HepG2 (cell line): ENCODE data around the gene COG1. TPM values are rescaled to one million over a fixed set of nuclear protein-coding genes. Genes with fewer than 3 reads are reported as not detected.
A peak's percentile ranks its signal among the peaks of the same experiment; 100 is the strongest.

Source experiments
- ATAD3A ChIP-seq: sonication (generic); formaldehyde crosslinking; IDR thresholded peaks from 2 replicates; pipeline ENCODE4 v1.4.0; 2020; ENCODE audit warnings: missing genetic modification reagents
- CCDC6 ChIP-seq: sonication (generic); formaldehyde crosslinking; IDR thresholded peaks from 2 replicates; pipeline ENCODE4 v1.8.1; 2022; ENCODE audit warnings: mild to moderate bottlenecking, missing genetic modification reagents, moderate library complexity
- CEBPG ChIP-seq: IDR thresholded peaks from 2 replicates; pipeline ENCODE4 v1.6.1; 2016
- CHCHD3 ChIP-seq: sonication (generic); formaldehyde crosslinking; IDR thresholded peaks from 2 replicates; pipeline ENCODE4 v1.8.0; 2022; ENCODE audit warnings: mild to moderate bottlenecking, missing genetic modification reagents, moderate library complexity
- MED8 ChIP-seq: sonication (generic); formaldehyde crosslinking; IDR thresholded peaks from 2 replicates; pipeline ENCODE4 v1.8.1; 2023; ENCODE audit warnings: mild to moderate bottlenecking, missing genetic modification reagents; ENCODE audit not compliant: insufficient replicate concordance
- MZF1 ChIP-seq: sonication (generic); formaldehyde crosslinking; IDR thresholded peaks from 2 replicates; pipeline ENCODE4 v1.8.1; 2023; ENCODE audit warnings: mild to moderate bottlenecking, missing genetic modification reagents, borderline replicate concordance
- NR2F6 ChIP-seq, 2 experiments: IDR thresholded peaks; 2 replicates each; pipeline ENCODE4 v1.6.1; 2016; ENCODE audit warnings: antibody characterized with exemption in 1 of 2, mild to moderate bottlenecking in 1 of 2
- NR3C1 ChIP-seq: sonication (generic); formaldehyde crosslinking; IDR thresholded peaks from 2 replicates; pipeline ENCODE4 v1.4.0; 2020; ENCODE audit warnings: missing genetic modification reagents
- PRMT3 ChIP-seq: sonication (generic); formaldehyde crosslinking; IDR thresholded peaks from 2 replicates; pipeline ENCODE4 v1.8.1; 2022; ENCODE audit warnings: low read depth, mild to moderate bottlenecking, moderate library complexity, missing genetic modification reagents, borderline replicate concordance
- SIN3B ChIP-seq: fragments of 150-350 bp; IDR thresholded peaks from 2 replicates; pipeline ENCODE4 v1.6.1; 2014; ENCODE audit warnings: low read length
- ZNF180 ChIP-seq: sonication (generic); formaldehyde crosslinking; IDR thresholded peaks from 2 replicates; pipeline ENCODE4 v1.4.0; 2020; ENCODE audit warnings: low read depth, missing genetic modification reagents, borderline replicate concordance
- polyA plus RNA-seq, 8 experiments: library from polyadenylated mRNA; depleted of rRNA in 3 of 8; stranded (reverse) in 7 of 8; unstranded in 1 of 8; fragments of >200 nt; fragmentation: Illumina TruSeq in 4 of 8; extraction: Trizol in 4 of 8; gene quantifications; 2 replicates each; pipeline versions ENCODE4 v1.2.1 to v1.2.3, GENCODE V29; 2011 to 2016; ENCODE audit warnings: low read depth in 4 of 8, missing spikeins in 1 of 8, mixed read lengths in 1 of 8; ENCODE audit not compliant: insufficient read depth in 1 of 8
- total RNA-seq, 5 experiments: library from RNA; depleted of rRNA; stranded (reverse); fragments of >200 nt; fragmentation: Illumina TruSeq; extraction: Trizol; gene quantifications; 2 replicates each; pipeline ENCODE4 v1.2.3, GENCODE V29; 2016; ENCODE audit warnings: low read depth in 1 of 5
- TF ChIP-seq, protein P1 (sequence below): sonication (generic); formaldehyde crosslinking; IDR thresholded peaks from 2 replicates; pipeline ENCODE4 v1.5.0; 2020; ENCODE audit warnings: missing genetic modification reagents
- TF ChIP-seq, protein P2 (sequence below): sonication (generic); formaldehyde crosslinking; IDR thresholded peaks from 2 replicates; pipeline ENCODE4 v1.4.0; 2020; ENCODE audit warnings: missing genetic modification reagents, borderline replicate concordance
- TF ChIP-seq, protein P3 (sequence below): sonication (generic); formaldehyde crosslinking; conservative IDR thresholded peaks from 2 replicates; pipeline ENCODE4 v1.8.0; 2022; ENCODE audit warnings: mild to moderate bottlenecking, moderate library complexity, missing genetic modification reagents
- TF ChIP-seq, protein P4 (sequence below): sonication (generic); formaldehyde crosslinking; IDR thresholded peaks from 2 replicates; pipeline ENCODE4 v1.4.0; 2020; ENCODE audit warnings: missing genetic modification reagents
- TF ChIP-seq, protein P5 (sequence below): sonication (generic); formaldehyde crosslinking; IDR thresholded peaks from 2 replicates; pipeline ENCODE4 v1.5.1; 2020; ENCODE audit warnings: missing genetic modification reagents, mild to moderate bottlenecking, borderline replicate concordance

Gene COG1
- total and polyA plus RNA-seq, 2 of the 13 experiments (the other 11 are each of a cell fraction or from before 2014, with no cell fraction given) = 36.6 to 39.7 TPM

DNA sequence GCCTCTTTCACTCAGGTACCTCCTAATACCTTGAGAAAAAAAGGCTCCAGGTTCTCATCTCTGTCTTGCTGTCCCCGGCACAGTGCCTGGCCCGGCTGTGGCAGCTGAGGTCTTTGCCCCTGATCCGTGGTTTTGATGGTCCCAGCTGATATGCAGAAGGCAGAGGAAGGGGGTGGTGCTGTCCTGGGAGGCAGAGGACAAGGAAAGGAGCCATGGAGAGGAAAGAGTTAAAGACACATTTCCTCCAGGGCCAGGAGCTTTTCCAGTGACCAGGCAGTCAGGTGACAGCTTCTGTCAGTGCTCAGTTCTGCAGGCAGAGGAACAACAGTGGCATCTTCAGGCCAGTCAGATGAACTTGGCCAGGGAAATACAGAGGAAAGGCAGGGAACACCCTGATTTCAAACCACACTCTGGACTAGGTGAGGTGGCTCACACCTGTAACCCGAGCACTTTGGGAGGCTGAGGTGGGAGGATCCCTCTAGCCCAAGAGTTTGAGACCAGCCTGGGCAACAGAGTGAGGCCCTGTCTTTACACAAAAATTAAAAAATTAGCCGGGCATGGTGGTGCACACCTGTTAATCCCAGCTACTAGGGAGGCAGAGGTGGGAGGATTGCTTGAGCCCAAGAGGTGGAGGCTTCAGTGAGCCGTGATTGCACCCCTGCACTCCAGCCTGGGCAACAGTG is 3.3 kb upstream of the COG1 start (continued):
- TF ChIP-seq, protein P1, sequence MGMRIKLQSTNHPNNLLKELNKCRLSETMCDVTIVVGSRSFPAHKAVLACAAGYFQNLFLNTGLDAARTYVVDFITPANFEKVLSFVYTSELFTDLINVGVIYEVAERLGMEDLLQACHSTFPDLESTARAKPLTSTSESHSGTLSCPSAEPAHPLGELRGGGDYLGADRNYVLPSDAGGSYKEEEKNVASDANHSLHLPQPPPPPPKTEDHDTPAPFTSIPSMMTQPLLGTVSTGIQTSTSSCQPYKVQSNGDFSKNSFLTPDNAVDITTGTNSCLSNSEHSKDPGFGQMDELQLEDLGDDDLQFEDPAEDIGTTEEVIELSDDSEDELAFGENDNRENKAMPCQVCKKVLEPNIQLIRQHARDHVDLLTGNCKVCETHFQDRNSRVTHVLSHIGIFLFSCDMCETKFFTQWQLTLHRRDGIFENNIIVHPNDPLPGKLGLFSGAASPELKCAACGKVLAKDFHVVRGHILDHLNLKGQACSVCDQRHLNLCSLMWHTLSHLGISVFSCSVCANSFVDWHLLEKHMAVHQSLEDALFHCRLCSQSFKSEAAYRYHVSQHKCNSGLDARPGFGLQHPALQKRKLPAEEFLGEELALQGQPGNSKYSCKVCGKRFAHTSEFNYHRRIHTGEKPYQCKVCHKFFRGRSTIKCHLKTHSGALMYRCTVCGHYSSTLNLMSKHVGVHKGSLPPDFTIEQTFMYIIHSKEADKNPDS = no peak
- TF ChIP-seq SIN3B (no peak), NR3C1 (CRISPR knock-in tag) (no peak), CCDC6 (CRISPR knock-in tag) (no peak), PRMT3 (CRISPR knock-in tag) (no peak), CHCHD3 (no peak), NR2F6 (IDR thresholded peaks at IDR 0.05) (no peak), NR2F6 (CRISPR knock-in tag; IDR thresholded peaks at IDR 0.05) (peak; percentile 41; the same call in 1 of the 2 replicates), MED8 (CRISPR knock-in tag) (no peak), MZF1 (CRISPR knock-in tag) (no peak), ZNF180 (CRISPR knock-in tag) (no peak), ATAD3A (CRISPR knock-in tag) (no peak), CEBPG (CRISPR knock-in tag) (peak; percentile 29; the same call in 1 of the 2 replicates)
- TF ChIP-seq, protein P2, sequence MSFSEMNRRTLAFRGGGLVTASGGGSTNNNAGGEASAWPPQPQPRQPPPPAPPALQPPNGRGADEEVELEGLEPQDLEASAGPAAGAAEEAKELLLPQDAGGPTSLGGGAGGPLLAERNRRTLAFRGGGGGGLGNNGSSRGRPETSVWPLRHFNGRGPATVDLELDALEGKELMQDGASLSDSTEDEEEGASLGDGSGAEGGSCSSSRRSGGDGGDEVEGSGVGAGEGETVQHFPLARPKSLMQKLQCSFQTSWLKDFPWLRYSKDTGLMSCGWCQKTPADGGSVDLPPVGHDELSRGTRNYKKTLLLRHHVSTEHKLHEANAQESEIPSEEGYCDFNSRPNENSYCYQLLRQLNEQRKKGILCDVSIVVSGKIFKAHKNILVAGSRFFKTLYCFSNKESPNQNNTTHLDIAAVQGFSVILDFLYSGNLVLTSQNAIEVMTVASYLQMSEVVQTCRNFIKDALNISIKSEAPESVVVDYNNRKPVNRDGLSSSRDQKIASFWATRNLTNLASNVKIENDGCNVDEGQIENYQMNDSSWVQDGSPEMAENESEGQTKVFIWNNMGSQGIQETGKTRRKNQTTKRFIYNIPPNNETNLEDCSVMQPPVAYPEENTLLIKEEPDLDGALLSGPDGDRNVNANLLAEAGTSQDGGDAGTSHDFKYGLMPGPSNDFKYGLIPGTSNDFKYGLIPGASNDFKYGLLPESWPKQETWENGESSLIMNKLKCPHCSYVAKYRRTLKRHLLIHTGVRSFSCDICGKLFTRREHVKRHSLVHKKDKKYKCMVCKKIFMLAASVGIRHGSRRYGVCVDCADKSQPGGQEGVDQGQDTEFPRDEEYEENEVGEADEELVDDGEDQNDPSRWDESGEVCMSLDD (CRISPR knock-in tag) = no peak
- TF ChIP-seq, protein P3, sequence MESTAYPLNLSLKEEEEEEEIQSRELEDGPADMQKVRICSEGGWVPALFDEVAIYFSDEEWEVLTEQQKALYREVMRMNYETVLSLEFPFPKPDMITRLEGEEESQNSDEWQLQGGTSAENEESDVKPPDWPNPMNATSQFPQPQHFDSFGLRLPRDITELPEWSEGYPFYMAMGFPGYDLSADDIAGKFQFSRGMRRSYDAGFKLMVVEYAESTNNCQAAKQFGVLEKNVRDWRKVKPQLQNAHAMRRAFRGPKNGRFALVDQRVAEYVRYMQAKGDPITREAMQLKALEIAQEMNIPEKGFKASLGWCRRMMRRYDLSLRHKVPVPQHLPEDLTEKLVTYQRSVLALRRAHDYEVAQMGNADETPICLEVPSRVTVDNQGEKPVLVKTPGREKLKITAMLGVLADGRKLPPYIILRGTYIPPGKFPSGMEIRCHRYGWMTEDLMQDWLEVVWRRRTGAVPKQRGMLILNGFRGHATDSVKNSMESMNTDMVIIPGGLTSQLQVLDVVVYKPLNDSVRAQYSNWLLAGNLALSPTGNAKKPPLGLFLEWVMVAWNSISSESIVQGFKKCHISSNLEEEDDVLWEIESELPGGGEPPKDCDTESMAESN (CRISPR knock-in tag) = no peak; the same call in 1 of the 2 replicates
- TF ChIP-seq, protein P4, sequence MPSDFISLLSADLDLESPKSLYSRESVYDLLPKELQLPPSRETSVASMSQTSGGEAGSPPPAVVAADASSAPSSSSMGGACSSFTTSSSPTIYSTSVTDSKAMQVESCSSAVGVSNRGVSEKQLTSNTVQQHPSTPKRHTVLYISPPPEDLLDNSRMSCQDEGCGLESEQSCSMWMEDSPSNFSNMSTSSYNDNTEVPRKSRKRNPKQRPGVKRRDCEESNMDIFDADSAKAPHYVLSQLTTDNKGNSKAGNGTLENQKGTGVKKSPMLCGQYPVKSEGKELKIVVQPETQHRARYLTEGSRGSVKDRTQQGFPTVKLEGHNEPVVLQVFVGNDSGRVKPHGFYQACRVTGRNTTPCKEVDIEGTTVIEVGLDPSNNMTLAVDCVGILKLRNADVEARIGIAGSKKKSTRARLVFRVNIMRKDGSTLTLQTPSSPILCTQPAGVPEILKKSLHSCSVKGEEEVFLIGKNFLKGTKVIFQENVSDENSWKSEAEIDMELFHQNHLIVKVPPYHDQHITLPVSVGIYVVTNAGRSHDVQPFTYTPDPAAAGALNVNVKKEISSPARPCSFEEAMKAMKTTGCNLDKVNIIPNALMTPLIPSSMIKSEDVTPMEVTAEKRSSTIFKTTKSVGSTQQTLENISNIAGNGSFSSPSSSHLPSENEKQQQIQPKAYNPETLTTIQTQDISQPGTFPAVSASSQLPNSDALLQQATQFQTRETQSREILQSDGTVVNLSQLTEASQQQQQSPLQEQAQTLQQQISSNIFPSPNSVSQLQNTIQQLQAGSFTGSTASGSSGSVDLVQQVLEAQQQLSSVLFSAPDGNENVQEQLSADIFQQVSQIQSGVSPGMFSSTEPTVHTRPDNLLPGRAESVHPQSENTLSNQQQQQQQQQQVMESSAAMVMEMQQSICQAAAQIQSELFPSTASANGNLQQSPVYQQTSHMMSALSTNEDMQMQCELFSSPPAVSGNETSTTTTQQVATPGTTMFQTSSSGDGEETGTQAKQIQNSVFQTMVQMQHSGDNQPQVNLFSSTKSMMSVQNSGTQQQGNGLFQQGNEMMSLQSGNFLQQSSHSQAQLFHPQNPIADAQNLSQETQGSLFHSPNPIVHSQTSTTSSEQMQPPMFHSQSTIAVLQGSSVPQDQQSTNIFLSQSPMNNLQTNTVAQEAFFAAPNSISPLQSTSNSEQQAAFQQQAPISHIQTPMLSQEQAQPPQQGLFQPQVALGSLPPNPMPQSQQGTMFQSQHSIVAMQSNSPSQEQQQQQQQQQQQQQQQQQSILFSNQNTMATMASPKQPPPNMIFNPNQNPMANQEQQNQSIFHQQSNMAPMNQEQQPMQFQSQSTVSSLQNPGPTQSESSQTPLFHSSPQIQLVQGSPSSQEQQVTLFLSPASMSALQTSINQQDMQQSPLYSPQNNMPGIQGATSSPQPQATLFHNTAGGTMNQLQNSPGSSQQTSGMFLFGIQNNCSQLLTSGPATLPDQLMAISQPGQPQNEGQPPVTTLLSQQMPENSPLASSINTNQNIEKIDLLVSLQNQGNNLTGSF (CRISPR knock-in tag) = no peak
- TF ChIP-seq, protein P5, sequence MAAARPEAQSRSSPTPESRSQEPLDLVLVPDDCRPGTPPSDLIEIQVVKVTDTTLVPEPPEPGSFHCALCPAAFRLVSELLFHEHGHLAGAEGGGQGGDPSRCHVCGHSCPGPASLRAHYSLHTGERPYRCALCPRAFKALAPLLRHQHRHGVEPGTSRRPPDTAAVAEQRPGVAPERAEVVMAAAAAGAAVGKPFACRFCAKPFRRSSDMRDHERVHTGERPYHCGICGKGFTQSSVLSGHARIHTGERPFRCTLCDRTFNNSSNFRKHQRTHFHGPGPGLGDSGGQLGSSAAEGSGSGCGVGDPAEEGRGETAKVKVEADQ (CRISPR knock-in tag) = no peak
